GM21447 (cell line): ENCODE results near the gene ZBTB21.
"Not testable (repeated sequence)": the region's sequence is repeated elsewhere in the genome, so short reads cannot be mapped to it uniquely, and the experiment has no call there.

Experiments used
- ATAC-seq: cut with Tn5 transposase; IDR thresholded peaks from one replicate; pipeline ENCODE4 v1.9.1; 2021; ENCODE audit not compliant: unreplicated experiment

The ZBTB21 gene

GRCh38 chr21:41971891-41972290 is 38.3 kb downstream of the ZBTB21 start:
- ATAC-seq: no peak

GRCh38 chr21:41970751-41971653 is 39.2 kb downstream of the ZBTB21 start:
- ATAC-seq: no peak

- ATAC-seq: no peak
These were observed 40.1 kb downstream of the ZBTB21 start for GRCh38 chr21:41970106-41970391.

- ATAC-seq: no peak
These were observed 42.5 kb downstream of the ZBTB21 start for GRCh38 chr21:41967708-41968107.

GRCh38 chr21:41966872-41967621 is 43.1 kb downstream of the ZBTB21 start:
- ATAC-seq: no peak

GRCh38 chr21:41966041-41966833 is 43.9 kb downstream of the ZBTB21 start:
- no peak for ATAC-seq

- no peak for ATAC-seq
These were observed 44.6 kb downstream of the ZBTB21 start for GRCh38 chr21:41965461-41966013.

GRCh38 chr21:41965045-41965444 is 45.1 kb downstream of the ZBTB21 start:
- ATAC-seq: no peak

- ATAC-seq: no peak
These were observed 46.0 kb downstream of the ZBTB21 start for GRCh38 chr21:41964171-41964570.

GRCh38 chr21:41962425-41962966 is 47.7 kb downstream of the ZBTB21 start:
- ATAC-seq: no peak

GRCh38 chr21:41961753-41962152 is 48.4 kb downstream of the ZBTB21 start:
- ATAC-seq: no peak

- no peak for ATAC-seq
These were observed 48.9 kb downstream of the ZBTB21 start for GRCh38 chr21:41961282-41961701.

- ATAC-seq: no peak
These were observed 49.8 kb downstream of the ZBTB21 start for GRCh38 chr21:41960386-41960785.

GRCh38 chr21:41959697-41960096 is 50.5 kb downstream of the ZBTB21 start:
- ATAC-seq: not testable (repeated sequence)

- no peak for ATAC-seq
These were observed 51.1 kb downstream of the ZBTB21 start for GRCh38 chr21:41958886-41959563.

- ATAC-seq: no peak
These were observed 52.0 kb downstream of the ZBTB21 start for GRCh38 chr21:41957991-41958766.

GRCh38 chr21:41956926-41957729 is 53.0 kb downstream of the ZBTB21 start:
- no peak for ATAC-seq

- no peak for ATAC-seq
These were observed 54.6 kb downstream of the ZBTB21 start for GRCh38 chr21:41955516-41955915.
